Spleen (tissue), 7 donors: ENCODE results near the gene PERM1.

Experiments
- CTCF ChIP-seq, 11 experiments: fragments of 200-600 bp in 7 of 11; fragments of 450-650 bp in 4 of 11; sonication (generic) in 4 of 11; IDR thresholded peaks in 8 of 11; conservative IDR thresholded peaks in 3 of 11; 1 replicate in 7 of 11; 2 replicates in 4 of 11; pipeline versions ENCODE4 v1.4.0 to v1.8.0; 2016 to 2021; ENCODE audit warnings: antibody characterized with exemption in 11 of 11, inconsistent platforms in 4 of 11, mild to moderate bottlenecking in 1 of 11
- POLR2A ChIP-seq, 3 donors: fragments of 450-650 bp; IDR thresholded peaks; one replicate each; pipeline ENCODE4 v1.5.1; 2017; ENCODE audit warnings: antibody characterized with exemption in 3 of 3, mild to moderate bottlenecking in 1 of 3
- POLR2AphosphoS5 ChIP-seq, 3 donors: sonication (generic); formaldehyde crosslinking; IDR thresholded peaks; one replicate each; pipeline ENCODE4 v1.5.1; 2017; ENCODE audit warnings: antibody characterized with exemption in 3 of 3
- donor health status: DM: no; HTN: no; CAD: no; lungs with moderate emphysema.
- donor health status: DM: no; HTN: no; CAD: no.
- donor health status: DM: no; HTN: no; CAD: no.

GRCh38 chr1:931380-932172 is 50.3 kb downstream of the PERM1 start:
- no peak for TF ChIP-seq CTCF (IDR thresholded peaks at IDR 0.05 in 8 of 11, conservative IDR thresholded peaks at IDR 0.05 in 3 of 11)
- no peak for TF ChIP-seq POLR2A (IDR thresholded peaks at IDR 0.05)
- TF ChIP-seq POLR2AphosphoS5 (IDR thresholded peaks at IDR 0.05), result no peak
